Lower leg skin (tissue), 3 donors: ENCODE measurements around the gene HDAC9.

ENCODE experiments used
- POLR2A ChIP-seq, 2 donors: fragments of 450-650 bp; IDR thresholded peaks; one replicate each; pipeline ENCODE4 v1.6.1; 2016 to 2017; ENCODE audit warnings: antibody characterized with exemption in 2 of 2, mild to moderate bottlenecking in 1 of 2, moderate library complexity in 1 of 2
- TF ChIP-seq, protein P1 (sequence below), 3 donors: fragments of 450-650 bp; IDR thresholded peaks; one replicate each; pipeline ENCODE4 v1.5.1; 2016; ENCODE audit warnings: antibody characterized with exemption in 3 of 3, mild to moderate bottlenecking in 3 of 3, moderate library complexity in 2 of 3

DNA sequence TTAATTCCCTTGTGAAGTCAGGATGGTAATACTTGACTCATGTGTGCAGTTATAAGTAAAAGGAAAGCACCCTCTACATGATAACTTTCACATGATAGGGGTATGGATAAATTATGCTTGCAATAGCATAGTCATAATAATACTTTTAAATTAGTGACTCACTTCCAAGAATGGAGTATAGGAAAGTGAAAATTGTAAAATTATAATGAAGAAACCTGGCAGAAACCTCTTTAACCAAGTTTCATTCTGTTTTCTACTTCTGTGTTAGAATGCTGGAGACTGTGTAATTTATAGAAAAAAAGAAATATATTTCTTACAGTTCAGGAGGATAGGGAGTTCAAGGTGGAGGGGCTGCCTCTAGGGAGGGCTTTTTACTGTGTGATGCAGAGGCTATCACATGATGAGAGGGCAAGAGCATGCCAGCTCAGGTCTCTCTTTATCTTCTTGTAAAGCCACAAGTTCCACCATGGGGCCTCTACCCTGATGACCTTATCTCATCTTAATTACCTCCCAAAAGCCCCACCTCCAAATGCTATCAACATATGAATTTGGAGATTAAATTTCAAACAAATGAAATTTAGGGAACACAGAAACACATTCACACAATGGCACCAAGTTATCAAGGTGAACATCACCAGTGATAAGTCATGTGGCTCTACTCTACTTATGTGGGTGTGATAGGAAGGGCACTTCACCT, 43.2 kb downstream of the HDAC9 start:
- TF ChIP-seq, protein P1, sequence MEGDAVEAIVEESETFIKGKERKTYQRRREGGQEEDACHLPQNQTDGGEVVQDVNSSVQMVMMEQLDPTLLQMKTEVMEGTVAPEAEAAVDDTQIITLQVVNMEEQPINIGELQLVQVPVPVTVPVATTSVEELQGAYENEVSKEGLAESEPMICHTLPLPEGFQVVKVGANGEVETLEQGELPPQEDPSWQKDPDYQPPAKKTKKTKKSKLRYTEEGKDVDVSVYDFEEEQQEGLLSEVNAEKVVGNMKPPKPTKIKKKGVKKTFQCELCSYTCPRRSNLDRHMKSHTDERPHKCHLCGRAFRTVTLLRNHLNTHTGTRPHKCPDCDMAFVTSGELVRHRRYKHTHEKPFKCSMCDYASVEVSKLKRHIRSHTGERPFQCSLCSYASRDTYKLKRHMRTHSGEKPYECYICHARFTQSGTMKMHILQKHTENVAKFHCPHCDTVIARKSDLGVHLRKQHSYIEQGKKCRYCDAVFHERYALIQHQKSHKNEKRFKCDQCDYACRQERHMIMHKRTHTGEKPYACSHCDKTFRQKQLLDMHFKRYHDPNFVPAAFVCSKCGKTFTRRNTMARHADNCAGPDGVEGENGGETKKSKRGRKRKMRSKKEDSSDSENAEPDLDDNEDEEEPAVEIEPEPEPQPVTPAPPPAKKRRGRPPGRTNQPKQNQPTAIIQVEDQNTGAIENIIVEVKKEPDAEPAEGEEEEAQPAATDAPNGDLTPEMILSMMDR (IDR thresholded peaks at IDR 0.05): no peak
- no peak for TF ChIP-seq POLR2A (IDR thresholded peaks at IDR 0.05)
